ENCODE results near the gene RPGRIP1L.

GRCh38 chr16:53692146-53692545 lies 11.5 kb downstream of the RPGRIP1L start:
- no peak for TF ChIP-seq CTCF (IDR thresholded peaks at IDR 0.05)
- no peak for TF ChIP-seq POLR2A (IDR thresholded peaks at IDR 0.05)
- no peak for TF ChIP-seq POLR2AphosphoS5 (IDR thresholded peaks at IDR 0.05)
